HL-60 (cell line): ENCODE data around the gene MACROD1.

ENCODE experiments used
- DNase-seq, 2 experiments: peaks; one replicate each; pipeline ENCODE4 v3.0.0-alpha.2; 2010 to 2020; ENCODE audit warnings: low read depth in 1 of 2, low spot score in 1 of 2
- H3K27ac ChIP-seq: fragments of 250-450 bp; sonication (Bioruptor Pico); replicated peaks from 2 replicates; pipeline ENCODE4 v1.5.1; 2020; ENCODE audit warnings: mild to moderate bottlenecking, moderate library complexity
- H3K27me3 ChIP-seq: fragments of 250-450 bp; sonication (Bioruptor Pico); 2 replicates; pipeline ENCODE4 v1.5.1; 2021; ENCODE audit warnings: mild to moderate bottlenecking, moderate library complexity; ENCODE audit not compliant: insufficient read depth, poor library complexity, severe bottlenecking
- H3K4me3 ChIP-seq: replicated peaks from 2 replicates; pipeline ENCODE4 v1.5.1; 2011; ENCODE audit warnings: mild to moderate bottlenecking, control low read depth, low read length; ENCODE audit not compliant: insufficient read depth
- GABPA ChIP-seq: IDR thresholded peaks from 2 replicates; pipeline ENCODE4 v1.6.1; 2012; ENCODE audit warnings: low read depth
- POLR2AphosphoS5 ChIP-seq: IDR thresholded peaks from 2 replicates; pipeline ENCODE4 v1.6.1; 2012; ENCODE audit warnings: low read depth
- SPI1 ChIP-seq: IDR thresholded peaks from 2 replicates; pipeline ENCODE4 v1.6.1; 2012; ENCODE audit warnings: low read depth, mild to moderate bottlenecking, borderline replicate concordance
- TF ChIP-seq, protein P1 (sequence below): IDR thresholded peaks from 2 replicates; pipeline ENCODE4 v1.6.1; 2012; ENCODE audit warnings: low read depth; ENCODE audit not compliant: insufficient replicate concordance
- TF ChIP-seq, protein P2 (sequence below): IDR thresholded peaks from one replicate; pipeline ENCODE4 v1.5.1; 2011; ENCODE audit warnings: low read length, control low read depth, inconsistent platforms; ENCODE audit not compliant: insufficient read depth

Gene MACROD1

DNA sequence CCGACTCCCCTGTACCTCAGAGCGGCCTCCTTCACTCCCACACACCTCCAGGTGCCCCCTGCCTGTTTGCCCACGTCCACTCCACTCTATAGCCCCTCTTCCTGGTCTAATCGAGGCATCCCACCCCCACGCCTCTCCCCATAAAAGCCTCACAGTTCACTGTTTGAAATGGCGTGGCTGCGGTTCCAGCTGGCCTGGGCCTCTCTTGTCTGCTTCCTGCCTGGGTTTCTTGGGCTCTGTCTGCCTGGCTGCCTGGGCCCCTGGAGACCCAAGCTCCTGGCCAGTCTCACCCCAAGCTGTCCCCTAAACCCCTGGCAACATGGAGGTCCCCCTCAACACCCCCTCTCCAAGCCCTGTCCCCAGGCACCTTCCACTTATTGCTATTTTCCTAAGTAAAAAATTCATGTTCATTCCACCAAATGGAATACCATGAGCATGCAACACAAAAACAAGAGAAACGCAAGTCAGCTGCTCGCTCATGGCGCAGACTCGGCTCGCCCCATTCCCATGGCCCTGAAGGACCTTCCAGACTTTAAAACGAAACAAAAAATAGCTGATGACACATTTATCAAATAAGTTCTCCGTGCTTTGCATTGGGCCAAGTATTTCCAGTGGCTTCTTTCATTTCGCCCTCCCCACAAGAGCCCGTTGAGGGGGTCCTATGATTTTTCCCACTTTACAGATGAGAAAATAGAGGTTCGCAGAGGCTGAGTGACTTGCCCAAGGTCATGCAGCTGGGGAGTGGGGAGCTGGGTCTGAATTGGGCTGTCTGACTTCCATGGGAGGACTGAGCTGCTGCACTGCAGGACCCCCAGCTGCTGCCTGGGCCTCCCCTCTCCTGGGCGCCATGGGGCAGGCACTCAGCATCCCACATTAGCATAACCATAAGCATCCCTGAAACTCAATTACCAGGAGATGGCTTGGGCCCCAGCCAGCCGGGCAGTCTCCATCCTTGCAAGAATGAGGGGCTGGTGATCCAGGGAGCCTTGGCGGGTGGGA lies 141.9 kb downstream of the MACROD1 start:
- H3K27me3 ChIP-seq: no peaks in the 10 kb centered on the region
- H3K4me3 ChIP-seq: no peak overlapping the region
- no peak overlapping the region for H3K27ac ChIP-seq
- DNase-seq: no peak
- TF ChIP-seq, protein P1, sequence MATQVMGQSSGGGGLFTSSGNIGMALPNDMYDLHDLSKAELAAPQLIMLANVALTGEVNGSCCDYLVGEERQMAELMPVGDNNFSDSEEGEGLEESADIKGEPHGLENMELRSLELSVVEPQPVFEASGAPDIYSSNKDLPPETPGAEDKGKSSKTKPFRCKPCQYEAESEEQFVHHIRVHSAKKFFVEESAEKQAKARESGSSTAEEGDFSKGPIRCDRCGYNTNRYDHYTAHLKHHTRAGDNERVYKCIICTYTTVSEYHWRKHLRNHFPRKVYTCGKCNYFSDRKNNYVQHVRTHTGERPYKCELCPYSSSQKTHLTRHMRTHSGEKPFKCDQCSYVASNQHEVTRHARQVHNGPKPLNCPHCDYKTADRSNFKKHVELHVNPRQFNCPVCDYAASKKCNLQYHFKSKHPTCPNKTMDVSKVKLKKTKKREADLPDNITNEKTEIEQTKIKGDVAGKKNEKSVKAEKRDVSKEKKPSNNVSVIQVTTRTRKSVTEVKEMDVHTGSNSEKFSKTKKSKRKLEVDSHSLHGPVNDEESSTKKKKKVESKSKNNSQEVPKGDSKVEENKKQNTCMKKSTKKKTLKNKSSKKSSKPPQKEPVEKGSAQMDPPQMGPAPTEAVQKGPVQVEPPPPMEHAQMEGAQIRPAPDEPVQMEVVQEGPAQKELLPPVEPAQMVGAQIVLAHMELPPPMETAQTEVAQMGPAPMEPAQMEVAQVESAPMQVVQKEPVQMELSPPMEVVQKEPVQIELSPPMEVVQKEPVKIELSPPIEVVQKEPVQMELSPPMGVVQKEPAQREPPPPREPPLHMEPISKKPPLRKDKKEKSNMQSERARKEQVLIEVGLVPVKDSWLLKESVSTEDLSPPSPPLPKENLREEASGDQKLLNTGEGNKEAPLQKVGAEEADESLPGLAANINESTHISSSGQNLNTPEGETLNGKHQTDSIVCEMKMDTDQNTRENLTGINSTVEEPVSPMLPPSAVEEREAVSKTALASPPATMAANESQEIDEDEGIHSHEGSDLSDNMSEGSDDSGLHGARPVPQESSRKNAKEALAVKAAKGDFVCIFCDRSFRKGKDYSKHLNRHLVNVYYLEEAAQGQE: no peak
- TF ChIP-seq SPI1 (no peak), POLR2AphosphoS5 (no peak), GABPA (no peak)
- TF ChIP-seq, protein P2, sequence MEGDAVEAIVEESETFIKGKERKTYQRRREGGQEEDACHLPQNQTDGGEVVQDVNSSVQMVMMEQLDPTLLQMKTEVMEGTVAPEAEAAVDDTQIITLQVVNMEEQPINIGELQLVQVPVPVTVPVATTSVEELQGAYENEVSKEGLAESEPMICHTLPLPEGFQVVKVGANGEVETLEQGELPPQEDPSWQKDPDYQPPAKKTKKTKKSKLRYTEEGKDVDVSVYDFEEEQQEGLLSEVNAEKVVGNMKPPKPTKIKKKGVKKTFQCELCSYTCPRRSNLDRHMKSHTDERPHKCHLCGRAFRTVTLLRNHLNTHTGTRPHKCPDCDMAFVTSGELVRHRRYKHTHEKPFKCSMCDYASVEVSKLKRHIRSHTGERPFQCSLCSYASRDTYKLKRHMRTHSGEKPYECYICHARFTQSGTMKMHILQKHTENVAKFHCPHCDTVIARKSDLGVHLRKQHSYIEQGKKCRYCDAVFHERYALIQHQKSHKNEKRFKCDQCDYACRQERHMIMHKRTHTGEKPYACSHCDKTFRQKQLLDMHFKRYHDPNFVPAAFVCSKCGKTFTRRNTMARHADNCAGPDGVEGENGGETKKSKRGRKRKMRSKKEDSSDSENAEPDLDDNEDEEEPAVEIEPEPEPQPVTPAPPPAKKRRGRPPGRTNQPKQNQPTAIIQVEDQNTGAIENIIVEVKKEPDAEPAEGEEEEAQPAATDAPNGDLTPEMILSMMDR: no peak

DNA sequence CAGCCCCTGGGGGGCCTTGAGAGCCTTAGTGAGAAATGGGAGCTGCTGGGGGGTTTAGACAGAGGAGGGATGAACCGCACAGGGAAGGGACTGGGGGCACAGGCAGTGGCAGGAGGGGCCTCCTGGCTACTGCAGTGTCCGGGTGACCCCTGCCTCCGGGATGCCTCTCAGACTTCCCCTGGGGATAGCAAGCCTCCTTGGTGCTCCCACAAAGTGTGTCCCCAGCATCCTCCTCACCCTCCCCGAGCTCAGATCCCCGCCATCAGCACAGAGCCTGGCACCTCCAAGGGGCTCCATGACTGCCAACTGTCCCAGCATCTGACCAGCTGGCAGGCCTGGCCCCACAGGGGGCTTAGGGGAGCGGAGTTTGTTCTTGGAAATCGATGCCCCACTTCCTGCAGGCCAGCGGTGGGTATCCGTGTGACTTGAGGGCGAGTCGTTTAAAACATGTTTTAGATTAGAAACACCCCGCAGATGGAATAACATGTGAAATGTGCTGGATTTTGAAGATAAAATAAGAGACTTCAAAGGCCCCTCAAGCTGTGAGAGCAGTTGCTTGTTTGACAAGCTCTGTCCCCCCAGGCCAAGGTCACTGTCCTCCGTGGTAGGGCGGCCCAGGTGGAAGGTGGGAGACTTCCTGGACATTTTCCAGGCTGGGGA lies 143.7 kb downstream of the MACROD1 start:
- no peaks in the 10 kb centered on the region for H3K27me3 ChIP-seq
- no peak for DNase-seq
- TF ChIP-seq, protein P1: no peak
- no peak for TF ChIP-seq GABPA
- no peak for TF ChIP-seq POLR2AphosphoS5
- TF ChIP-seq, protein P2: no peak
- TF ChIP-seq SPI1: no peak
- no peak overlapping the region for H3K27ac ChIP-seq
- no peak overlapping the region for H3K4me3 ChIP-seq

DNA sequence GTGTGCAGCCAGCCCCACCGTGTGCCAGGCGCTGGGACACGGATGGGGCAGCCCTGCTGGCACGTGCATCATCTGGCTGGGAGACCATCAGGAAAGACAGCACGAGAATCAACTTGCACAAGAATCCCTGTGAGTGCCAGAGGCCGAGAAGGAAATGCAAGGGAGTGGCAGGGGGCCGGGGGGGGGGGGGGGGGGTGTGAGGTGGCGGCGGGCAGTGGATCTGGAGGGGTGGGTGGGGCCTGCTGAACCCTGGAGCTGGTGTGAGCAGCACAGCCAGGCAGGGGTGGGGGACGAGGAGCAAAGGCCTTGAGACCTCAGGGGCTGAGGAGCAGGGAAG lies 144.2 kb downstream of the MACROD1 start:
- TF ChIP-seq, protein P2: no peak
- TF ChIP-seq GABPA: no peak
- TF ChIP-seq SPI1: no peak
- TF ChIP-seq, protein P1: no peak
- no peak for TF ChIP-seq POLR2AphosphoS5
- H3K27me3 ChIP-seq: no peaks in the 10 kb centered on the region
- H3K27ac ChIP-seq: no peak overlapping the region
- DNase-seq: no peak
- H3K4me3 ChIP-seq: no peak overlapping the region
